GM20000 (cell line): ENCODE data around the gene SH3TC2.

ENCODE experiments used
- DNase-seq: peaks from one replicate; pipeline ENCODE4 v3.0.0; 2012; ENCODE audit warnings: low spot score
- CTCF ChIP-seq: IDR thresholded peaks from 2 replicates; pipeline ENCODE4 v1.5.1; 2012; ENCODE audit warnings: mild to moderate bottlenecking, control low read depth; ENCODE audit errors: extremely low read depth, missing control alignments

SH3TC2 gene

GRCh38 chr5:148968311-148968710 is 94.6 kb downstream of the SH3TC2 start:
- no peak for TF ChIP-seq CTCF
- no peak for DNase-seq

- DNase-seq = no peak
- TF ChIP-seq CTCF = no peak
These were observed 95.1 kb downstream of the SH3TC2 start for GRCh38 chr5:148967783-148968182.

- no peak for TF ChIP-seq CTCF
- DNase-seq = no peak
These were observed 95.9 kb downstream of the SH3TC2 start for GRCh38 chr5:148966938-148967337.

- TF ChIP-seq CTCF = no peak
- no peak for DNase-seq
These were observed 96.5 kb downstream of the SH3TC2 start for GRCh38 chr5:148966348-148966747.

- TF ChIP-seq CTCF = no peak
These were observed 97.2 kb downstream of the SH3TC2 start for GRCh38 chr5:148965511-148966265.

GRCh38 chr5:148963664-148964063 is 99.2 kb downstream of the SH3TC2 start:
- no peak for TF ChIP-seq CTCF
- no peak for DNase-seq

More at GRCh38 chr5:148965511-148966265, 97.2 kb downstream of the SH3TC2 start:
- no peak for DNase-seq

GRCh38 chr5:148962761-148963324 is 100.0 kb downstream of the SH3TC2 start:
- no peak for TF ChIP-seq CTCF
- DNase-seq = no peak
